Vagina (tissue), 2 donors: ENCODE results near the gene LAMB1. TPM values are rescaled to one million over a fixed set of nuclear protein-coding genes. Genes with fewer than 3 reads are reported as not detected.

Source experiments
- DNase-seq, 2 donors: peaks; one replicate each; pipeline ENCODE4 v3.0.0-alpha.2; 2017; ENCODE audit errors: extremely low spot score in 2 of 2
- H3K27ac ChIP-seq: fragments of 200-600 bp; sonication (generic); one replicate; pipeline ENCODE4 v1.5.1; 2019
- H3K27me3 ChIP-seq: fragments of 200-600 bp; sonication (generic); one replicate; pipeline ENCODE4 v1.5.1; 2019
- H3K36me3 ChIP-seq, 2 donors: fragments of 200-600 bp; sonication (generic); one replicate each; pipeline ENCODE4 v1.5.1; 2017 to 2019
- H3K4me1 ChIP-seq: fragments of 200-600 bp; sonication (generic); one replicate; pipeline ENCODE4 v1.5.1; 2019
- H3K4me3 ChIP-seq, 2 donors: fragments of 200-600 bp; sonication (generic); 1 replicate in 1 of 2; 2 replicates in 1 of 2; pipeline ENCODE4 v1.5.1; 2016 to 2019
- H3K9me3 ChIP-seq: fragments of 200-600 bp; sonication (generic); one replicate; pipeline ENCODE4 v1.5.1; 2019
- POLR2A ChIP-seq, 2 donors: fragments of 450-650 bp; IDR thresholded peaks; one replicate each; pipeline ENCODE4 v1.6.1; 2017; ENCODE audit warnings: antibody characterized with exemption in 2 of 2, mild to moderate bottlenecking in 2 of 2, moderate library complexity in 2 of 2
- POLR2AphosphoS5 ChIP-seq, 2 donors: sonication (generic); formaldehyde crosslinking; IDR thresholded peaks; one replicate each; pipeline ENCODE4 v1.9.0; 2017; ENCODE audit warnings: antibody characterized with exemption in 2 of 2, mild to moderate bottlenecking in 2 of 2, low read depth in 1 of 2; ENCODE audit not compliant: insufficient read depth in 1 of 2
- intact Hi-C: fragments of 100-400 bp; cut with DNase I; formaldehyde crosslinking; loops from one replicate; pipeline ENCODE4 v1.15.1; 2023
- total RNA-seq: library from RNA; depleted of rRNA; stranded (reverse); fragments of >200 nt; gene quantifications from one replicate; pipeline ENCODE4 v1.2.3, GENCODE V29; 2016
- TF ChIP-seq, protein P1 (sequence below), 3 experiments: fragments of 450-650 bp in 2 of 3; fragments of 200-600 bp in 1 of 3; sonication (generic) in 1 of 3; IDR thresholded peaks; one replicate each; pipeline ENCODE4 v1.5.1; 2017 to 2019; ENCODE audit warnings: antibody characterized with exemption in 3 of 3, mild to moderate bottlenecking in 2 of 3, moderate library complexity in 2 of 3

The LAMB1 gene
- total RNA-seq, 1 donor from 2014 or later, result 152 TPM

DNA sequence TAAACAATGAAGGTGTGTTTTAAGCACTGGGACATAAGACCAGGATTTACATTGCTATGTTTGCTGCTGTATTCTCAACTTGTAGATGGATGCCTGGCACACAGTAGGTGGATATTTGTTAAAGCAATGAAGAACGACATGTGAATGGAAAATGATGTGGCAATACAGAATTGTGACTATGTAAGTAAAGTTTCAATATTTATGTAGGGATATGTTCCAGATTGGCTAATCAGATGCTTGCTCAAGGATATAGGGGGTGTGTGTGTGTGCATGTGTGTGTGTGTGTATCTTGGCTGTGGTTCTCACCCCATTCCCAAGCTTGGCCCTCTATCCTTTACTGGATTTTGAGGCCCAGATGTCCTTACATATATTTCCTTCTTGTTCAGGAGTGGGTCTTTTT is 42.7 kb upstream of the LAMB1 start:
- no peak overlapping the region for H3K4me3 ChIP-seq
- no peaks in the 10 kb centered on the region for H3K4me1 ChIP-seq
- no peaks in the 10 kb centered on the region for H3K9me3 ChIP-seq
- intact Hi-C loops, result no loop called here
- H3K36me3 ChIP-seq, result no peaks in the 10 kb centered on the region
- TF ChIP-seq, protein P1, sequence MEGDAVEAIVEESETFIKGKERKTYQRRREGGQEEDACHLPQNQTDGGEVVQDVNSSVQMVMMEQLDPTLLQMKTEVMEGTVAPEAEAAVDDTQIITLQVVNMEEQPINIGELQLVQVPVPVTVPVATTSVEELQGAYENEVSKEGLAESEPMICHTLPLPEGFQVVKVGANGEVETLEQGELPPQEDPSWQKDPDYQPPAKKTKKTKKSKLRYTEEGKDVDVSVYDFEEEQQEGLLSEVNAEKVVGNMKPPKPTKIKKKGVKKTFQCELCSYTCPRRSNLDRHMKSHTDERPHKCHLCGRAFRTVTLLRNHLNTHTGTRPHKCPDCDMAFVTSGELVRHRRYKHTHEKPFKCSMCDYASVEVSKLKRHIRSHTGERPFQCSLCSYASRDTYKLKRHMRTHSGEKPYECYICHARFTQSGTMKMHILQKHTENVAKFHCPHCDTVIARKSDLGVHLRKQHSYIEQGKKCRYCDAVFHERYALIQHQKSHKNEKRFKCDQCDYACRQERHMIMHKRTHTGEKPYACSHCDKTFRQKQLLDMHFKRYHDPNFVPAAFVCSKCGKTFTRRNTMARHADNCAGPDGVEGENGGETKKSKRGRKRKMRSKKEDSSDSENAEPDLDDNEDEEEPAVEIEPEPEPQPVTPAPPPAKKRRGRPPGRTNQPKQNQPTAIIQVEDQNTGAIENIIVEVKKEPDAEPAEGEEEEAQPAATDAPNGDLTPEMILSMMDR (IDR thresholded peaks at IDR 0.05), result no peak
- TF ChIP-seq POLR2A (IDR thresholded peaks at IDR 0.05), result no peak
- TF ChIP-seq POLR2AphosphoS5 (IDR thresholded peaks at IDR 0.05; ENCODE audit: insufficient read depth in 1 of 2, low read depth in 1 of 2), result no peak
- DNase-seq, result no peak
- H3K27me3 ChIP-seq, result no peaks in the 10 kb centered on the region
- no peak overlapping the region for H3K27ac ChIP-seq

DNA sequence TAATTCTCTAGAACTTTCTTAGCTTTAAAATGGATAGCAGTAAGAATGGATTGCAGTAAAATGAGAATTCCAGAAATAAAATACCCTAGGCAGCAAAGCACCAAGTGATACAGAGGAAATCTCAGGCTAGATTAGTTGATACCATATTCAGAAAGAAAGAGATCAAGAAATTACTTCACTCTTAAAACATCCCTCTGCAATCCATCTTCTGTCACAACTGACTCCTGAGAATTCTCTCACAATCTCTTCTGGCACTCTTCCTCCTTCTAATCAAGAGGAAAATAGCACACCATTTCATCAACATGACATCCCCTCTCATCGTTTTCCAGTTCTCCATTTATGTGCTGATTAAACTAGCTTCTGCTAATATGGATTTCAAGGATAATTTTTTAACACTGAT is 42.2 kb upstream of the LAMB1 start:
- no peak overlapping the region for H3K4me3 ChIP-seq
- H3K27ac ChIP-seq, result no peak overlapping the region
- H3K36me3 ChIP-seq, result no peaks in the 10 kb centered on the region
- DNase-seq, result no peak
- no peaks in the 10 kb centered on the region for H3K9me3 ChIP-seq
- intact Hi-C loops, result no loop called here
- H3K4me1 ChIP-seq, result no peaks in the 10 kb centered on the region
- no peaks in the 10 kb centered on the region for H3K27me3 ChIP-seq
- TF ChIP-seq, protein P1 (IDR thresholded peaks at IDR 0.05), result no peak
- TF ChIP-seq POLR2AphosphoS5 (IDR thresholded peaks at IDR 0.05; ENCODE audit: insufficient read depth in 1 of 2, low read depth in 1 of 2) (no peak), POLR2A (IDR thresholded peaks at IDR 0.05) (no peak)

DNA sequence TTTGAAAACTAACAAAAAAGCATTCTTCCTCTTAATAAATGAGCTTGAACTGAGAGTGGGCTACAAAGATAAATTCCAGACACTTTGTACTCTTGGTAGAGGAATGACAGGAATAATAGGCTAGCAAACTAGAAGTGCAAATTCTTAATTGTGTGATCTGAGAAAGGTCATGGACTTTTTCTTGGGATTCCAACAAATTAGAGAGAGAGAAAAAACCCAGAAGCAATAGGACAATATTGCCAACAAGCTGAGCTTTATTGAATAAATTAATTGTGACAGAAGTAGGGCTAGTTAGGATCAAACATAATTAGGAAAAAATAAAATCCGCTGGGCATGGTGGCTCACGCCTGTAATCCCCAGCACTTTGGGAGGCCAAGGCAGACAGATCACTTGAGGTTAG is 41.4 kb upstream of the LAMB1 start:
- intact Hi-C loops, result no loop called here
- H3K27ac ChIP-seq, result no peak overlapping the region

DNA sequence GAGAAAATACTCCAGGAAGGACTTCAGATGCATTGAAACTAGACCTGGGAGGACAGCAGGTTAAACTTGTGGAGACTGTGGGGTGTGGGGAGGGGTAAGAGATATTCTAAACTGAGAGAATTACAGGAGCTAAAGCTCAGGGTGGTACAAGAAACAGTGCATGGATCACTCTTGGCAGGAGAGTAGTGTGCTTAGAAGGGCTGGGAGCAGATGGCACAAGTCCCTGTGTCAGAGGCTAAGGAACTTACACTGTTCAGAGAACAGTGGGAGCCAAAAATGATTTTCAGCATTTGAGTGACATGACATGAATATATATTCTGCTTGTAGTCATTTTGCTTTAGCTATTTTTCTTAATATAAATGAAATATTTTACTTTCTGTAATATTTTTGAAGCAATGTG is 36.0 kb upstream of the LAMB1 start:
- Histone ChIP-seq H3K27me3 (no peaks in the 10 kb centered on the region), H3K36me3 (no peaks in the 10 kb centered on the region), H3K9me3 (no peaks in the 10 kb centered on the region), H3K4me3 (no peak overlapping the region), H3K27ac (no peak overlapping the region), H3K4me1 (no peaks in the 10 kb centered on the region)
- intact Hi-C loops, result no loop called here
- TF ChIP-seq, protein P1 (IDR thresholded peaks at IDR 0.05), result no peak
- no peak for TF ChIP-seq POLR2AphosphoS5 (IDR thresholded peaks at IDR 0.05; ENCODE audit: insufficient read depth in 1 of 2, low read depth in 1 of 2)
- no peak for TF ChIP-seq POLR2A (IDR thresholded peaks at IDR 0.05)
- DNase-seq, result no peak

More for the DNA sequence above, 41.4 kb upstream of the LAMB1 start:
- H3K36me3 ChIP-seq, result no peaks in the 10 kb centered on the region
- H3K4me1 ChIP-seq, result no peaks in the 10 kb centered on the region
- TF ChIP-seq, protein P1 (IDR thresholded peaks at IDR 0.05), result no peak
- TF ChIP-seq POLR2AphosphoS5 (IDR thresholded peaks at IDR 0.05; ENCODE audit: insufficient read depth in 1 of 2, low read depth in 1 of 2) (no peak), POLR2A (IDR thresholded peaks at IDR 0.05) (no peak)
- DNase-seq, result no peak
- no peaks in the 10 kb centered on the region for H3K27me3 ChIP-seq
- H3K9me3 ChIP-seq, result no peaks in the 10 kb centered on the region
- H3K4me3 ChIP-seq, result no peak overlapping the region

DNA sequence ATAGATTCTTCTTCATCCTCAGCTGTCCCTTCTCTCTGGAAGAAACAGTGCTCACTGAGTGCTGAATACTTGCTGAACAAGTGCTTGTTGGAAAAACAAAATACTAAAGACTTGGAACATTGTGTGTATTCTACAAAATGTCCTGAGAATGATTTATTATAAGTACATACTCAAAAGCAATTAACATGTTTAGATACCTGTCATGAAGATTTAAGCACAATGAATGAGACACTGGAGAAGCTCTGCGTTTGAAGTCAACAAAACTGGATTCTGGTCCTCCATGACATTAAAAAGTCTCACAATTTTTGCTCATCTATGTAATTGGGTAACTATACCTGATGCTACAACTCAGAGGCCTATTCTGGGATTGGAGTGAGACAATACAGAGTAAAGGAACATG is 34.8 kb upstream of the LAMB1 start:
- no peaks in the 10 kb centered on the region for H3K27me3 ChIP-seq
- H3K4me3 ChIP-seq, result no peak overlapping the region
- no peak overlapping the region for H3K27ac ChIP-seq
- no peaks in the 10 kb centered on the region for H3K9me3 ChIP-seq
- H3K4me1 ChIP-seq, result no peaks in the 10 kb centered on the region
- DNase-seq, result no peak
- TF ChIP-seq POLR2A (IDR thresholded peaks at IDR 0.05) (no peak), POLR2AphosphoS5 (IDR thresholded peaks at IDR 0.05; ENCODE audit: insufficient read depth in 1 of 2, low read depth in 1 of 2) (no peak)
- no peaks in the 10 kb centered on the region for H3K36me3 ChIP-seq
- intact Hi-C loops, result no loop called here
